K562 (cell line): ENCODE results near the gene DYNC2LI1. TPM values are rescaled to one million over a fixed set of nuclear protein-coding genes. Genes with fewer than 3 reads are reported as not detected.

Experiments used
- ATAC-seq: fragments of 200-7000 bp; cut with Tn5 transposase; 3 replicates; pipeline ENCODE4 v1.9.1; 2020; ENCODE audit warnings: moderate library complexity
- BruUV-seq: library from RNA; stranded (reverse); fragments of 400-500 nt; replicated peaks from 2 replicates; lab custom pipeline; 2021; lab: Mats Ljungman, UMichigan
- CTCF ChIA-PET: fragments of 300-600 bp; formaldehyde crosslinking; extraction: SDS; loops from one replicate; lab custom pipeline; 2021; ENCODE audit warnings: low intra/inter-chr PET ratio; lab: Yijun Ruan, JAX
- POLR2A ChIA-PET: fragments of 300-600, 350-650 bp; sonication (Branson Sonifier 250); formaldehyde crosslinking; extraction: SDS; loops from one replicate; lab custom pipeline; 2021; ENCODE audit warnings: antibody characterized with exemption, inconsistent platforms; lab: Yijun Ruan, JAX
- DNase-seq, 4 experiments: peaks; one replicate each; pipeline versions ENCODE4 v3.0.0 to v3.0.0-alpha.2; 2011 to 2018; ENCODE audit warnings: low spot score in 3 of 4, mixed read lengths in 3 of 4; ENCODE audit errors: extremely low read depth in 1 of 4
- FAIRE-seq: peaks from 2 replicates; lab custom pipeline; 2011; peaks lifted over from hg19 to GRCh38; lab: Jason Lieb, UNC
- H2AFZ ChIP-seq: 2 replicates; pipeline ENCODE4 v1.6.0; 2011; ENCODE audit warnings: low read depth, low read length, control low read depth, inconsistent platforms
- H3K27ac ChIP-seq: fragments of 200-600 bp; 3 replicates; pipeline ENCODE4 v1.8.0; 2011; ENCODE audit warnings: low read depth, mild to moderate bottlenecking, control low read depth, inconsistent platforms, low read length, moderate library complexity, mixed read lengths; ENCODE audit errors: extremely low read depth
- H3K27me3 ChIP-seq, 2 experiments: fragments of 300-600 bp in 1 of 2; 2 replicates in 1 of 2; 3 replicates in 1 of 2; pipeline versions ENCODE4 v1.6.0 to v1.8.0; 2011; ENCODE audit warnings: inconsistent platforms in 2 of 2, low read length in 2 of 2, mild to moderate bottlenecking in 1 of 2, mixed read lengths in 1 of 2, moderate library complexity in 1 of 2; ENCODE audit not compliant: control insufficient read depth in 2 of 2, insufficient read depth in 2 of 2
- H3K36me3 ChIP-seq: fragments of 300-600 bp; 3 replicates; pipeline ENCODE4 v1.8.0; 2011; ENCODE audit warnings: mild to moderate bottlenecking, low read length, inconsistent platforms; ENCODE audit not compliant: control insufficient read depth, insufficient read depth
- H3K4me1 ChIP-seq, 2 experiments: fragments of 200-600 bp in 1 of 2; replicated peaks in 1 of 2; 2 replicates in 1 of 2; 3 replicates in 1 of 2; pipeline versions ENCODE4 v1.5.1 to v1.8.0; 2011; ENCODE audit warnings: inconsistent platforms in 2 of 2, low read length in 2 of 2, mild to moderate bottlenecking in 1 of 2, mixed read lengths in 1 of 2, moderate library complexity in 1 of 2; ENCODE audit not compliant: control insufficient read depth in 2 of 2, insufficient read depth in 2 of 2
- H3K4me2 ChIP-seq: 2 replicates; pipeline ENCODE4 v1.6.1; 2011; ENCODE audit warnings: low read length, control low read depth, inconsistent platforms, mixed read lengths; ENCODE audit not compliant: insufficient read depth
- H3K4me3 ChIP-seq: fragments of 200-600 bp; sonication (generic), shearing (Covaris generic); 2 replicates; pipeline ENCODE4 v1.5.1; 2016; ENCODE audit warnings: control low read depth, inconsistent platforms
- H3K79me2 ChIP-seq: fragments of 200-600 bp; 3 replicates; pipeline ENCODE4 v1.8.0; 2011; ENCODE audit warnings: low read length, inconsistent platforms; ENCODE audit not compliant: control insufficient read depth, insufficient read depth
- H3K9ac ChIP-seq, 2 experiments: 2 replicates each; pipeline versions ENCODE4 v1.6.0 to v1.6.1; 2011; ENCODE audit warnings: low read depth in 2 of 2, low read length in 2 of 2, control low read depth in 1 of 2, inconsistent platforms in 1 of 2, mild to moderate bottlenecking in 1 of 2, mixed read lengths in 1 of 2; ENCODE audit not compliant: insufficient read depth in 1 of 2
- H3K9me1 ChIP-seq: one replicate; pipeline ENCODE4 v1.6.0; 2011; ENCODE audit warnings: inconsistent platforms, mild to moderate bottlenecking, low read length, moderate library complexity; ENCODE audit not compliant: control insufficient read depth, insufficient read depth
- H3K9me3 ChIP-seq: replicated peaks from 2 replicates; pipeline ENCODE4 v1.5.1; 2011; ENCODE audit warnings: low read depth, low read length, inconsistent platforms; ENCODE audit not compliant: control insufficient read depth, insufficient read depth
- H4K20me1 ChIP-seq: replicated peaks from 2 replicates; pipeline ENCODE4 v1.6.1; 2011; ENCODE audit warnings: low read length, inconsistent platforms, mixed read lengths; ENCODE audit not compliant: control insufficient read depth, insufficient read depth
- CEBPG ChIP-seq, 3 experiments: fragments of 200-800 bp in 1 of 3; sonication (Bioruptor generic) in 1 of 3; sonication (generic) in 1 of 3; formaldehyde crosslinking in 1 of 3; IDR thresholded peaks in 2 of 3; conservative IDR thresholded peaks in 1 of 3; 2 replicates each; pipeline versions ENCODE4 v1.6.1 to v1.8.0; 2016 to 2022; ENCODE audit warnings: missing compliant biosample characterization in 2 of 3, missing genetic modification characterization in 2 of 3, mild to moderate bottlenecking in 1 of 3, missing genetic modification reagents in 1 of 3
- CREM ChIP-seq: IDR thresholded peaks from 2 replicates; pipeline ENCODE4 v1.6.1; 2014; ENCODE audit warnings: antibody characterized with exemption, low read depth
- GTF2F1 ChIP-seq: IDR thresholded peaks from 2 replicates; pipeline ENCODE4 v1.6.1; 2011; ENCODE audit warnings: low read depth, low read length, improper control_type of control experiment
- KDM2B ChIP-seq: fragments of 250-450 bp; sonication (Bioruptor Pico); IDR thresholded peaks from 2 replicates; pipeline ENCODE4 v1.8.0; 2021; ENCODE audit warnings: mild to moderate bottlenecking, moderate library complexity
- KDM4B ChIP-seq, 2 experiments: fragments of 450-650 bp in 1 of 2; sonication (generic) in 1 of 2; IDR thresholded peaks; 2 replicates each; pipeline ENCODE4 v1.6.1; 2016 to 2017; ENCODE audit warnings: borderline replicate concordance in 2 of 2, antibody characterized with exemption in 1 of 2, low read depth in 1 of 2, mild to moderate bottlenecking in 1 of 2
- MAFK ChIP-seq: IDR thresholded peaks from 2 replicates; pipeline ENCODE4 v1.6.1; 2011; ENCODE audit warnings: low read length, improper control_type of control experiment
- MCM5 ChIP-seq: fragments of 450-650 bp; IDR thresholded peaks from 2 replicates; pipeline ENCODE4 v1.6.1; 2016; ENCODE audit warnings: low read depth
- POLR2G ChIP-seq: fragments of 200-400 bp; formaldehyde crosslinking; IDR thresholded peaks from 2 replicates; pipeline ENCODE4 v1.6.1; 2017; ENCODE audit warnings: low read depth, mild to moderate bottlenecking, antibody characterized with exemption, low read length, moderate library complexity
- PURB ChIP-seq: sonication (generic); formaldehyde crosslinking; IDR thresholded peaks from 2 replicates; pipeline ENCODE4 v1.9.0; 2021; ENCODE audit warnings: low read depth, mild to moderate bottlenecking, missing genetic modification reagents
- SAP30 ChIP-seq: fragments of 200-600 bp; sonication (generic); IDR thresholded peaks from 2 replicates; pipeline ENCODE4 v1.6.1; 2012; ENCODE audit warnings: borderline replicate concordance, low read depth, mild to moderate bottlenecking, moderate library complexity, low read length, control low read depth, inconsistent platforms; ENCODE audit not compliant: insufficient read depth, poor library complexity, severe bottlenecking
- SNIP1 ChIP-seq: fragments of 450-650 bp; IDR thresholded peaks from 2 replicates; pipeline ENCODE4 v1.7.1; 2017; ENCODE audit warnings: low read depth, mild to moderate bottlenecking
- SREBF2 ChIP-seq: sonication (generic); formaldehyde crosslinking; IDR thresholded peaks from 2 replicates; pipeline ENCODE4 v1.4.0; 2020; ENCODE audit warnings: mild to moderate bottlenecking, missing genetic modification reagents
- TOE1 ChIP-seq, 2 experiments: fragments of 450-650 bp in 1 of 2; sonication (generic) in 1 of 2; formaldehyde crosslinking in 1 of 2; IDR thresholded peaks; 2 replicates each; pipeline versions ENCODE4 v1.7.1 to v1.8.0; 2016 to 2022; ENCODE audit warnings: borderline replicate concordance in 2 of 2, mild to moderate bottlenecking in 2 of 2, antibody characterized with exemption in 1 of 2, inconsistent platforms in 1 of 2, low read depth in 1 of 2, missing genetic modification reagents in 1 of 2, moderate library complexity in 1 of 2
- ZNF253 ChIP-seq: fragments of 250-450 bp; sonication (Bioruptor Pico); conservative IDR thresholded peaks from 2 replicates; pipeline ENCODE4 v1.6.1; 2021; ENCODE audit warnings: mild to moderate bottlenecking
- ZNF445 ChIP-seq: fragments of 250-450 bp; sonication (Bioruptor Pico); IDR thresholded peaks from 2 replicates; pipeline ENCODE4 v1.4.0; 2020; ENCODE audit warnings: low read depth, mild to moderate bottlenecking, moderate library complexity
- WGBS: fragments of 100-300 bp; shearing (Covaris generic); methylation state at CpG from one replicate; pipeline ENCODE4 v1.1.6; 2016; ENCODE audit warnings: low coverage, mixed read lengths; ENCODE audit not compliant: insufficient coverage; ENCODE audit errors: missing lambda C conversion rate; 5-methylcytosine and 5-hydroxymethylcytosine counted together
- in situ Hi-C: fragments of 300-500 bp; cut with MboI; formaldehyde crosslinking; loops from 4 replicates; pipeline ENCODE4 v1.15.0; 2018; ENCODE audit warnings: inconsistent platforms, mixed read lengths
- intact Hi-C: fragments of 100-400 bp; cut with micrococcal nuclease; formaldehyde crosslinking; loops from 2 replicates; pipeline ENCODE4 v1.14.2; 2022
- polyA plus RNA-seq, 8 experiments: library from polyadenylated mRNA; depleted of rRNA in 4 of 8; stranded (reverse) in 5 of 8; unstranded in 3 of 8; fragments of >200 nt; fragmentation: Nextera tagmentation in 2 of 8; fragmentation: Illumina TruSeq in 1 of 8; extraction: Ambion mirVana in 2 of 8; extraction: Trizol in 1 of 8; gene quantifications; 2 replicates each; pipeline versions ENCODE4 v1.2.1 to v1.2.3, GENCODE V29; 2011 to 2014; ENCODE audit warnings: inconsistent platforms in 1 of 8, missing spikeins in 1 of 8
- total RNA-seq, 7 experiments: library from RNA; depleted of rRNA in 6 of 7; stranded (reverse); fragments of >200 nt in 6 of 7; fragmentation: Illumina TruSeq in 2 of 7; extraction: Trizol in 2 of 7; gene quantifications; 2 replicates each; pipeline versions ENCODE4 v1.2.1 to v1.2.3, GENCODE V29; 2011 to 2021; ENCODE audit warnings: low replicate concordance in 1 of 7
- TF ChIP-seq, protein P1 (sequence below): fragments of 250-450 bp; sonication (Bioruptor Pico); IDR thresholded peaks from 2 replicates; pipeline ENCODE4 v1.8.0; 2021; ENCODE audit warnings: mild to moderate bottlenecking, moderate library complexity

Gene DYNC2LI1
- total and polyA plus RNA-seq, 9 of the 15 experiments (the other 6 are each of a cell fraction or from before 2014, with no cell fraction given), result 12.5 to 42.2 (median 25.8) TPM

DNA sequence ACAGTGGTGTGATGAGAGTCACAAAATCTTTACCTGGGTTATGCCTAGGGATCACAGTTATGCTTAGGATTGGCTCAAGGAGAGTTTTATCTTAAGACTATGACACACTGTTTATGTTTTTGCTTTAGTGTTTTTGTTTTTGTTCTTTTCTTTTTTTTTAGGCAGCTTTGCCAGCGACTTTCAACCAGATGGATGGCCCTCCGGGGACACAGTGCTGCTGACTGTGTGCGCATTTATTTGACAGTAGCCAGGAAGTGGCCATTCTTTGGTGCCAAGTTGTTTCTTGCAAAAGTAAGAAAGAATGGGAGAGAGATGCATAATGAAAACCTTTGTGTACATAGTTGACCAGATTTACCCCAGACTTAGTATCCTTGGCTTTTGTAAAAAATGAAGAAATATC, 15.1 kb upstream of the DYNC2LI1 start:
- Histone ChIP-seq H3K4me3 (no peak overlapping the region), H3K4me2 (no peak overlapping the region), H3K36me3 (no peaks in the 10 kb centered on the region), H3K9me1 (no peaks in the 10 kb centered on the region), H3K4me1 (no peaks in the 10 kb centered on the region), H3K9ac (no peak overlapping the region), H3K79me2 (no peaks in the 10 kb centered on the region), H2AFZ (0 out of 2 replicates have a peak overlapping the region, but pooled peaks have one; percentile 26), H4K20me1 (no peaks in the 10 kb centered on the region), H3K27me3 (no peaks in the 10 kb centered on the region), H3K9me3 (no peaks in the 10 kb centered on the region), H3K27ac (no peak overlapping the region)
- DNase-seq (no peak), FAIRE-seq (no peak), ATAC-seq (no peak)
- ChIA-PET CTCF (no interaction called here), POLR2A (no interaction called here)
- intact Hi-C loops, result no loop called here
- BruUV-seq, result no TSS peak
- WGBS, result 56% methylated on average over 3 of the region's 3 CpGs
- in situ Hi-C loops, result no loop called here
- TF ChIP-seq SNIP1, result no peak
- TF ChIP-seq GTF2F1, result no peak
- TF ChIP-seq CREM, result no peak
- TF ChIP-seq MCM5, result no peak
- no peak for TF ChIP-seq TOE1 (IDR thresholded peaks at IDR 0.05; ENCODE audit: borderline replicate concordance)
- TF ChIP-seq TOE1 (CRISPR knock-in tag; IDR thresholded peaks at IDR 0.05; ENCODE audit: borderline replicate concordance, low read depth), result no peak
- TF ChIP-seq MAFK, result no peak
- TF ChIP-seq PURB (CRISPR knock-in tag), result no peak
- TF ChIP-seq POLR2G, result no peak
- no peak for TF ChIP-seq SAP30
- TF ChIP-seq ZNF445 (CRISPR knock-in tag), result no peak
- TF ChIP-seq CEBPG (CRISPR knock-in tag; IDR thresholded peaks at IDR 0.05), result no peak
- TF ChIP-seq CEBPG (tag; conservative IDR thresholded peaks at IDR 0.05 in 1 of 2, IDR thresholded peaks at IDR 0.05 in 1 of 2), result no peak
- TF ChIP-seq, protein P1, sequence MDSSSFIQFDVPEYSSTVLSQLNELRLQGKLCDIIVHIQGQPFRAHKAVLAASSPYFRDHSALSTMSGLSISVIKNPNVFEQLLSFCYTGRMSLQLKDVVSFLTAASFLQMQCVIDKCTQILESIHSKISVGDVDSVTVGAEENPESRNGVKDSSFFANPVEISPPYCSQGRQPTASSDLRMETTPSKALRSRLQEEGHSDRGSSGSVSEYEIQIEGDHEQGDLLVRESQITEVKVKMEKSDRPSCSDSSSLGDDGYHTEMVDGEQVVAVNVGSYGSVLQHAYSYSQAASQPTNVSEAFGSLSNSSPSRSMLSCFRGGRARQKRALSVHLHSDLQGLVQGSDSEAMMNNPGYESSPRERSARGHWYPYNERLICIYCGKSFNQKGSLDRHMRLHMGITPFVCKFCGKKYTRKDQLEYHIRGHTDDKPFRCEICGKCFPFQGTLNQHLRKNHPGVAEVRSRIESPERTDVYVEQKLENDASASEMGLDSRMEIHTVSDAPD, result no peak
- no peak for TF ChIP-seq KDM4B (IDR thresholded peaks at IDR 0.05; ENCODE audit: borderline replicate concordance in 2 of 2, low read depth in 1 of 2)
- no peak for TF ChIP-seq KDM2B
- no peak for TF ChIP-seq SREBF2 (CRISPR knock-in tag)
- no peak for TF ChIP-seq ZNF253 (CRISPR knock-in tag)
